Left ventricle myocardium superior (tissue), 1 donor: ENCODE results near the gene ATP8A2. TPM values are rescaled to one million over a fixed set of nuclear protein-coding genes. Genes with fewer than 3 reads are reported as not detected.
A peak's percentile ranks its signal among the peaks of the same experiment; 100 is the strongest.

ENCODE experiments used
- ATAC-seq: fragments of 200-7000 bp; cut with Tn5 transposase; one replicate; pipeline ENCODE4 v1.9.1; 2020; ENCODE audit warnings: mild to moderate bottlenecking, moderate library complexity
- DNase-seq: peaks from one replicate; pipeline ENCODE4 v3.0.0-alpha.2; 2020
- intact Hi-C: fragments of 100-400 bp; cut with micrococcal nuclease; formaldehyde crosslinking; loops from one replicate; pipeline ENCODE4 v1.11.0; 2022
- total RNA-seq: library from RNA; stranded (reverse); fragmentation: NEBNext Ultra II Directional; extraction: Animal tissue kit (Norgen Biotek cat#: 25700); gene quantifications from one replicate; pipeline ENCODE4 v1.2.1, GENCODE V29; 2021
- donor health status: DM: no; HTN: yes; CAD: no; lungs with severe emphysema.

ATP8A2 gene
- total RNA-seq, 1 donor from 2014 or later: 0.15 TPM

DNA sequence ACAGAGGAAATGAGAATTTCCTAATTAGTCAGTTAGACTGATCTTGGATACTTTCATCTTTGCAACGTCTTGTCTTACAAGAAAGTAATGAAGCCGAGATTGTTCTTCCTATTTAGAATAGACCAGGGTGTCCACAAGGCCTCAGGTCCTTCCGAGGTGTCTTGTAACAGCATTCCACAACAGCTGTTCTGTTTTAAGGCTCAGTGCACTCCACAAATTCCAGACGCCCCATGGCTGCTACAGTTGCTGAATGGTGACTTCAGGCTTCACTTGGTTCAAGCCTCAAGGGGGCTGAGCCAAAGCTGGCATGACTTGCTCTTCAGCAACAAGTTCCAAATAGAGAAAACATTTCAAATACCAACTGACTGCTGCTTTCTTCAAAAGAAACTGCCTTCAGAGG lies 536.6 kb downstream of the ATP8A2 start:
- intact Hi-C loops: no loop called here
- ATAC-seq: no peak

DNA sequence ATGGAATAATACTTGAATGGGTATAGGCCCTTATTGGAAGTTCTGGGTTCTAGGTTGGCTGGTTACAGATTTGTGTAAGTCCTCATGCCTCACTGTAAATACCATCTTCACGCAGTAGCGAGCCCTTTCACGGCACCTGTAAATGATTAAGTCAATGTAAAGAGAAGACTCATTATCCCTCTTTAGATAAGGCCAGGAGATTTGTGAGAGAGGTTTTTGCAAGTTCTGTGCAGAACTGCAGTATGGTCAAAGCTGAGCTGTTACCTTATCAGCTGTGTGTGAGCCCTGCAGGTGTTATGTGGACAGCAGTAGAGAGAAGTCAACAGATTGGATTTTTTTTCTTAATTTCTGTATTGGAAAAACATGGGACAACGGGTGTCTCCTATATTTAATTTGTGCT lies 538.5 kb downstream of the ATP8A2 start:
- intact Hi-C loops: no loop called here
- no peak for ATAC-seq
- DNase-seq: no peak

More for the DNA sequence above, 536.6 kb downstream of the ATP8A2 start:
- no peak for DNase-seq

DNA sequence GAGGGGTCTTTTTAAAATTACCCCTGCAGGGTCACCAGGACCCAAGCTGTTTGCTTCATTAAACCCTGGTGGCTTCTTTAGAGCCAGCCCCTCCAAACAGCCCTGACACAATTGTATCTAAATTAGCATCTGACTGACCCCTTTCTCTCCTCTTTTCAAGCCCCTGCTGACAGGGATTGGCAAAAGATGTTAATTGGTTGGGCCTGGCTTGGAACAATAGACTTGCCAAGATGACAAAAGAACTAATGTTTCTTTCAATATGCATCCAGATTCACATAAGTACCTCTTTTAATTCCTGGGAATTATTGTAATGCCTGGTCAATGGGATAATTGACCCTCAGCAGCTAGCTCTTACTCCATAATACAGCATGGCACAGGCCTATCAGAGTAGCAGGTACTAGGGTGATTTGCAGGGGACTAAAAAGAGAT lies 539.2 kb downstream of the ATP8A2 start:
- intact Hi-C loops: no loop called here
- no peak for ATAC-seq
- DNase-seq: no peak

DNA sequence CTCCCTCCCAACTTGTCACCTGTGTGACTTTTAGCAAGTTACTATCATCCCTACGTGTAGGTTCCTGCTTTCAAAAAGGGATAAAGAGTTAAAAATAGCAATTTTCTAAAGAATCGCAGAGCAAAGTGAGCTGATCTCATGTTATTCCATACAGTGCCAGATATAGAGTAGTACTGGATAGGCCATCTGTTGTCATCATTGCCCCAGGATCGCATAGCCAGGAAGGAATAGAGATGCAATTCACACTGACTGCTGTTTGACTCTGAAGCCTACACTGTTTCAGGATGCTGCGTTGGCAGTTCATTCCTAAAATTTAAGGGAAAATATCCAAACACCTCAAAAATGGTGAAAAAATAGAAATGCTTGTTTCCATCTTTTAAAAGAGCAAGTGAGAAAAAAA lies 541.2 kb downstream of the ATP8A2 start:
- intact Hi-C loops: no loop called here
- no peak for DNase-seq
- no peak for ATAC-seq

DNA sequence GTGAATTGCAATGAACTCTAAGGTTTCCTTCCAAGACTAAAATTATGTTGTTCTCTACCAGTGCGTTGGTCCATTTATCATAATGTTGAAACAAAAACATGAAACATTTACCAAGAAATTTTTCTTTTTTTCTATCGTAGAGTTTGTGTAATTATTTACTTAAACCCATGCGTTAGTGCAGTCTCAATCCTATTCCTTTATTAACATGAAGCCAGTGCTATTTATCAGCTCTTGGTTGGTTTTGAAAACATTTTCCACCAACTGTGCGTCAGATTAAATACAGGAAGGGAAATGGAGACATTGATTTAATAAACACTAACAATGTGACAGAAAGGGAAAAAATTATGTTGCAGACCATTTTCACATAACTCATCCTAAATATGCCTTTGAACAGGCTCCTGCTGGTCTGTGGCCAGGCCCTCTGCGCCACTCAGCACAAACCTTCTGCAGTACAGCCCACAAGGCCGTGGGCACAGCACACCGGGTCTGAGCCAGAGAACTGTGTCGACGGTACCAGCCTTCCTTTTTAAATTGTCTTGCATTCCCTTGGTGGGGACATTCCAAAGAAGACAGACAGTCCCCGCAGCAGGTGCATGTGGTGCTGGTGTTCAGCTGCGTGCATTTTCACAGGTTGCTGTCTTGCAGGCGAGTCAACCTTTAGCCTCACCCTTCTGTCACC lies 544.2 kb downstream of the ATP8A2 start:
- ATAC-seq (no peak), DNase-seq (no peak)
- intact Hi-C loops: no loop called here

DNA sequence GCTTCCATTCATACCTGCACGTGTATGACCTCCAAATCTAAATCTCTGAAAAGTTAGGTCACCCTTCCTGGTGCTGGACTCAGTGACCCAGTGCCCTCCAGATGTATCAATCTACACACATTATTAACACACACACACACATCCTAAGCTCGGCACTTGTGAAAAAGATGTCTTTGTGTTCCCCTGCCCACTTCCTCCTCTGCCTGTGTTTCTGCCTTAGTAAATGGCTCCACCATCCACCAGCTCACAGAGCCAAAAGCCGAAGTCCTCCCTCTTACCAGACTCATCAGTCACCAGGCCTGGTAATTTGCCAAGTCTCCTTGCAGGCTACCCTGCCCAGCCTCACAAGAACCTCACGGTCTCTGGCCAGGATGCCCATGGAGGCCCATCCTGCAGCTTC lies 548.5 kb downstream of the ATP8A2 start:
- no peak for ATAC-seq
- intact Hi-C loops: no loop called here

DNA sequence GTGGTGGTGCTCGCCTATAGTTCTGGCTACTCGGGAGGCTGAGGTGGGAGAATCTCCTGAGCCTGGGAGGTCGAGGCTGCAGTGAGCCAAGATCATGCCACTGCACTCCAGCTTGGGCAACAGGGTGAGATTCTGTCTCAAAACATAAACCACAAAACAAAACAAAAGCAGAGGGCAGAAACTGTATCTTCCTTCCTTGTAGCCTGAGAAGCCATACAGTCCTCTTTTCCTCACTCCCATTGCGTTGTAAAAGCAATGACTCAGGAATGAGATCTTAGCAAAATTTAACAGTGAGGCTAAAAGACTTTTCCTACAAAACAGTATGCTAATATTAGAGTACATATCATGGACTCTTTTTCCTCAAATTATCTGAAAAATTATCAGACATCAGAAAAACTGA lies 549.2 kb downstream of the ATP8A2 start:
- DNase-seq (no peak), ATAC-seq (no peak)
- intact Hi-C loops: no loop called here

More for the DNA sequence above, 548.5 kb downstream of the ATP8A2 start:
- no peak for DNase-seq

DNA sequence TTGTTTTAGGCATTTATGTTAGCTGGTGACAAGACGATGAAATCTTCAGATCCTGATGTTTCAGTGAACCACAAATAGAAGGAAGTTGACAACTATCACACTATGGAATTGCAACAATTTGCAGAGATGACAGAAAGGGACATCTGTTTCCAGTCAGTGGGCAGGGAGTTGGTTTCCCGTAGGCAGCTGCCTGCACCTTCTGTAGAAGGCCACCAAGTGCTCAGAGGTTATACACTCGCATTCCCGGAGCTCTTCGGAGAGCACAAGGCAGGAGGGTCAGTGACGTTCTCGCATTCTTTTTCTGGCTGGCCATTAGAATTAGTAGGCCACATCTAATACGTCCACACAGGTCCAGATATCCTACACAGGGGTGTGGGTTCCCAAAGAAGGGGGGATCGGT lies 550.6 kb downstream of the ATP8A2 start:
- intact Hi-C loops: no loop called here
- DNase-seq: no peak
- ATAC-seq: no peak

DNA sequence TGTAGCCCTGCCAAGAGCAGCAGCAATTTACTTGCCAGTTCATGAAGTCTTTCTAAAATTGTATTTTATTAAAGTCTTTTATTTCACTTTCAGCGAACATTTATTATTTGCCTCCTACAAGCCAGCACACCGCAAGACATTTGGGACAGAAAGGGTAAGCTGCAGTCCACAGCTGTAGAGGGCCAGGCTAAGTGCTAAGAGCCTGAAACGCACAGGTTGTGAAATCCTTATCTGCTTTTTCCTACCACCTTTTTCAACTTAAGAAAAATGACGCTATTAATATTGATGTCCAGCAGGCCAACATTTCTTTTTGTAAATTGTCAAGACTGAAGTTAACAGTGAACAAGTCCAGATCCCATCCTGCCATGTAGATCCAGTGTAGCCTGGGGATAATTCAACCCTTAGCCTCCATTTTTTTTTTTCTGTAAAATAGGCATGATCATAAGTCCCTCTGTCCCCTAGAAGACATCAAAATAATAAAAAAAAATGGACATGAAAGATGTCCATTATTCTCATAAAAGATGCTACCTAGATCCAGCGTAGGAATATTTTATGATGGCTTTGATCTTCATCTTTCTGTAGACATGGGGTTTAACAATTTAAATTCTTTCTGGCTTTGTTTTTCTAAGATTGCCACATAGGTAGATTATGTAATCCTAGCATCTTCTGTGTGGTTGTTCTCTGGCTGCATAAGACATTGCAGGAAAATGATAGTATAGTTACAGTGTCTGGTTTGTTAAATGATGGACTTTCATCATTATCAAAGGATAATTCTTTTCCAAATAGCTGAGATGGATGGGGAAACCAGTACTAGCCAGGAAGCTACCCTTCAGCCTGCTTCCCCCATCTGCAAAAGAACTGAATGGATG lies 551.7 kb downstream of the ATP8A2 start:
- ATAC-seq (peak; percentile 46), DNase-seq (no peak)
- intact Hi-C loops: no loop called here

DNA sequence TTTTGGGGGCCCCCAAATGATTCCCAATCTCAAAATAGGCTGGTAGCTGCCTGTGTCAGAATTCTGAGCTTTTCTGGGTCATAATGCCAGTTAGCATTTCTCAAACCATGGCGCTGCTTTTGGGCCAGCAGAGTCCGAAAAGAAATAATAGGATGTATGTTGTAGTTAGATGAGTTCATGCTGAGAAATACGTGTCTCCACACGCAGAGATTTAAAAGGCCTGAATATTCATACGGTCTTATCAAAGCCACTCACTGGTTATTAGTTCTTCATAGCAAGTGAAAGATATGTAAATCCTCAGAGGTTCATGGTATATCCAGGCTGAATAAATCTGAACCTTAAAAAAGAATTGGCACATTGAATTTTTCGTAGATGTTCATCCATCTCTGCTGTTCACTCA lies 555.6 kb downstream of the ATP8A2 start:
- intact Hi-C loops: no loop called here
- DNase-seq (no peak), ATAC-seq (no peak)

DNA sequence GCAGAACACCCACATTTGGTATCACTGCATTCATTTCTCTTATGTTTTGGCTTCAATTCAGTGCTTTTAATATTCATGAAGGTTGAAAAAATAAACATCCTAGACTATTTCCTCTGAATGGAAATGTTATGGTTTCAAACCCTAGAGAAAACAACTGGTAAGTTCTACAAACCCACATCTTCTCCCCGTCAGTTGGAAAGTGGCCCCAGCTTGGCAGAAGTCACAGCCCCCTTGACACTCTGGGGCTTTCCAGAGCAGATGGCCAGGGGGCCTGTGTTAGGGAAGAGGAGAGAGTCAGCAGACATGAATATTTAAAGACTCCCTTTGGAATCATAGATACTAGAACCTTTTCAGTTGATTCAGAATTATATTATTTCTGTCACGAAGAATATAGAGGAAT lies 556.2 kb downstream of the ATP8A2 start:
- no peak for ATAC-seq

DNA sequence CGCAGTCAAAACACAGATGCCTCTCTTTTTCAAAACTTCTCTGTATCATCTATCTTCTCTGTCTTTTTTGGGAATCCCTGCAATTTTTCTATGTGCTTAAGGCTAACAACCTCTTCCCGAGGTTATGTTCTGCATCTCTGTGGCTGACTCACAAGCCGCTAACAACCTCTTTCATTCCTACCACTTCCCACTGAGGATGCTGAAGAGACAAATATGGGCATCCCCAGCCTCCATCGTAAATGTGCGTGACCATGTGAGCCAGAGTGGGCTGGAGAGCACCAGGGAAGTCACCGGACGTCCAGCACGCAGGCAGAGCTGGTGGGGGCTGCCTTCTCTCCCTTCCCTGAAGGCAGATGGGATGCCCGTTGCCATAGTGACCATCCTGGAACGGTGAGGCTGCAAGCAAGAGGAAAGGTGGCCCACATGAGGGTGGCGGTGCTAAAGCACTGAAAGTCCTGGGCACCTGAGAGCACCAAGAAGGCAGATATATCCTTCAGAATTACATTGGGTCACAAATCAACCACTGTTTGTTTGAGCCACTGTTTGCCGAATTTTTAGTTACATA lies 557.2 kb downstream of the ATP8A2 start:
- DNase-seq: no peak
- intact Hi-C loops: no loop called here
- no peak for ATAC-seq

More for the DNA sequence above, 556.2 kb downstream of the ATP8A2 start:
- intact Hi-C loops: no loop called here
- DNase-seq: no peak

DNA sequence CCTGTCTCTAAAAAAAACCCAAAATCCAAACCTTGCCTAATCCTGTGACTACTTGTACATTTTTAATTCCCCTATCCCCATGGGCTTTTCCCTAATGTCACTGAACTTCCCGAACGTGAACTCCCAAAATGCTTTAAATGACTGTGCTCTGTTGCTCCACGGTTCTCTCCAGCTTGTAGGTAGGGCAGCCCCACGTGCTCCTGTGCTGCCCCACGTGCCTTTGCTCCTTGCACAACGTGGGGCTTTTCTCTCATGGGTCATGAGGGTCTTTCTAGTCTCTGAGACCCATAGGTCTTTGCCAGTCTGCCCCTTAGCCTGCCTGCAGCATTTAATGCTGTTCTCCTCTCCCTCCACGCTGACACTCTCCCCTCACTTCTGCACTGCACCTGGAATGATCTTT lies 558.0 kb downstream of the ATP8A2 start:
- intact Hi-C loops: no loop called here
- no peak for DNase-seq
- ATAC-seq: no peak

DNA sequence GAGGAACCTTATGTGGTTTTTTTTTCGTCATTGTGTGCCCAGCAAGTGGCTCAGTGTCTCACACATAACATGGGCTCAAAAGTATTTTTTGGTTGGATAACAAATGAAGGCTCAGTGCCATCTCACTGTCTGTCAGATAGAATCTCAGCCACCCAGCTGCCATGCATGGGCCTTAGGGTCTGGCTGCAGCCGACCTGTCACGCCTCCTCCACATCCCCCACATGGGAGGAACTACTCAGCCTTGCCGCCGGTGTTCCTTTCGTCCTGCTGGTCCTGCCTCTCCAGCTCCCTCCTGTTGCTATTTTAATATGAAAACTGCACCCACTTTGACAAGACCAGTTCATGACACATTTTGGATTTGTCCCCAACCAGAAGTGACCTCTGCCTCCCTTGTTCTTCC lies 558.9 kb downstream of the ATP8A2 start:
- intact Hi-C loops: no loop called here
- ATAC-seq: no peak
- DNase-seq: no peak

DNA sequence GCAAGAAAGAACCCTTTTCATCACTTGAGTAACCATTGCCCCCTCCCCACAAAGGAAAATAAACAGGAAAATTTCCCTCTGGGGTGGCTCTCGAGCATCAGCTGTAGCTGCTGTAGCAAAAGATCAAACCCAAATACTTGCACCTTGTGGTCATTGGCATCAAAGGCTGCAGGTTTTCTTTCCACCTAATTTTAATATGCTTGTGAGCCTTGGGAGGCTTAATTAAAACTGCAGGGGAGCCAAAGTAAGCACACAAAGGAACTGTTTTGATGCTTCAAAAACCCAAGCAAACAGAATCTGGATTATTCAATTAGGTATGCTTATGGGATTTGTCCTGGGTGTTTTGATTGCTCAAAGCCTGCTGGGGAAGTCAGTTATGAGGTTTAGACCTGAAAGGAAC lies 560.6 kb downstream of the ATP8A2 start:
- ATAC-seq (no peak), DNase-seq (no peak)
- intact Hi-C loops: no loop called here

DNA sequence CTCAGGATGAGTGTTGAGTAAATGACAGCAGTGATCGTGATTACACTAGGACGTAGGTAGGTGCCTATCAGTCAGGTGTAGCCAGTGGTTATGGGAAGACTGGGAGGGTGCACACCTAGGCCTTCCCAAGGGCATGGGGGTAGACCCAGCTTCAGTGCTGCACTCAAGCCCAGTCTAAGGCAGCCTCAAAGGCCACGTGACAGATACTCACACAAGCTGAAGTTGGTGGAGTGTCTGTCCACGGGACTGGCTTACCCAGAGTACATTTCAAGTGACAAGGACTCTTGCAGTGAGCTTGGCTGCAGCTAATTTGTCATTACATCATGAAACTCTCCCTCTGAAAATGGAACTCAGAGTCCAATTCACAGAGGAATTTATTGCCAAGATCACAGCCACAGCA lies 561.7 kb downstream of the ATP8A2 start:
- DNase-seq (no peak), ATAC-seq (no peak)
- intact Hi-C loops: no loop called here

DNA sequence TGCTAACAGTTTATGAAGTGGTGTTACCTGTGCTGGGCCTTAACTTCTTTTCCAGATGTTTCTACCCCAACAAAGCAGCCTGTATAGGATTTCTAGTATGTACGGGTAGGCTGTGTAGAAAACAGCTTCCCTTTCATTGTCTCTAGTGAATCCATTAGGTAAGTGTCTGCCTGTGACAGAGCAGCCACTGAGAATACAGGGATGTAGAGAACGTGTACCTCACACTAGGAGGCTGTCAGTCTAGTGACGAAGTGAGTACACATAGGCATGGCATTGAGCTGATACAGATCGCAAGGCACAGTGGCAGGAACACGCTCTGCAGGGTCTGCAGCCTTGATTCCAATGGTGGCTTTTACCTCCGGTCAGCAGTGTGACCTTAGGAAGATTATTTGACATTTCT lies 562.4 kb downstream of the ATP8A2 start:
- DNase-seq (no peak), ATAC-seq (no peak)
- intact Hi-C loops: no loop called here

DNA sequence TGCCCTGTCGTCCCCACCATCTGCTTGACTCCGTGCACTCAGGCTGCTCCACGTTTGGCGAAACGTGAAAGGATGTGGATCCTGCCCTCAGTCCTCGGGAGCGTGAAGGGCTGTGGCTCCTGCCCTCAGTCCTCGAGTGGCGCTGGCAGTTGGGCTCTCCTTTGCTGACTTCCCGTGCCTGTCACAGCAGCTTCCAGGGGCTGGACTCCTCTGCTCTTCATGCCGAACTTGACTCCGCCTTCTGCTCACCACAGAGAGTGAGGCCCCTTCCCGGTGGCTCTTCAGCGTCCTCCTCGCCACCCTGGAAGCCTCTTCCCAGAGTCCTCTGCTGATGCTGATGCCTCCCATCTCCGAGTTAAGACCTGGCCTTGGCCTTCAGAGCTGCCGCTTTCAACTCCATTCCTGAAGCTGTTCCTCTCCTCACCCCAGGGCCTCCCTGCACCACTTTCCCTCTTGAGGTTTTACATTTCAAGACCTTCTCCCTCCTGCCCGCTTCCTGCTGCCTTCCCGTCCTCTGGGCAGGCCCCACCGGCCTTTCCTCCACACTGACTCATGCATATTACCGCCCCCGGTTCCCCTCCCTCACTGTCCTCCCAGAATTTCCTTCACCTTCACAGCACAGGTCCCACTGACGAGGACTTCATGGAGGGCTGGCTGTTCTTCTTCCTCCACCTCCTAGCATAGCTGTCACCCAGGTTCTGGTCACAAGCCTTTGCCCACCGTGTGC lies 568.4 kb downstream of the ATP8A2 start:
- DNase-seq (no peak), ATAC-seq (no peak)
- intact Hi-C loops: no loop called here

DNA sequence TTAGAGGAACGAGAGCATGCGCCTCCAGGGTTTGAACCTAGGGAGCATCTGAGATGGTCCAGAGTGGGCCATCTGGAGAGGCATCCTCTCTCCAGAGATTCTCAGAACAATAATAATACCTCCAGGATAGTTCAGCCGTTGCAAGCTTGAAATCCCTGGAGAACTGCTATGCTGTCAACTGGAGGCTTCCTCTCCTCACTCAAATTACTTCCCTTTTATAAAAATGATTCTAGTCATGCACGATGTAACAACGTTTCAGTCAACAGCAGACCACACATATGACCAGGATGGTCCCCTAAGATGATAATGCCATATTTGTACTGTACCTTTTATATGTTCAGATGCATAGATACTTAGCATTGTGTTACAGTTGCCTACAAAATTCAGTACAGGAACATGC lies 571.3 kb downstream of the ATP8A2 start:
- intact Hi-C loops: no loop called here
- ATAC-seq: no peak
- DNase-seq: no peak

DNA sequence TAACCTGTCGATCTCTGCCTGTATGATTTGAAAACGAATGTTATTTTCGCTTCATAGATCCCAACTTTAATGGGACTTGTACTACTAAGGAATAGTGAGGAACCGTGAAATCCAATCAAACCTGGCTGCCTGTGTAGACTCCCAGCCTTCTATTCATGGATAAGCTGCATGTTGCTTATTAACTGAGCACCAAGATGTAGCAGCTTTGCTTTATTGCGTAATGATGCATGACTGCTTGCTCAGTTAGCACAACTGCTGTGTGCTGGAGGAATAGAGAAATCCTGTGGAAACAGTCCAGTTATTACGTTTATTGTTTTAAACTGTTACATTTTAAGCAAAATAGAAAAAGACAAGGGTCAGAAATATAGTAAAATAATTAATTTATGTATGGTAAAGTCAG lies 571.9 kb downstream of the ATP8A2 start:
- ATAC-seq (no peak), DNase-seq (no peak)
- intact Hi-C loops: no loop called here
